GM21360 (cell line): ENCODE results near the gene ZNF575.
"Not testable (repeated sequence)": the region's sequence is repeated elsewhere in the genome, so short reads cannot be mapped to it uniquely, and the experiment has no call there.

Source experiments
- ATAC-seq: cut with Tn5 transposase; IDR thresholded peaks from one replicate; pipeline ENCODE4 v1.9.1; 2021; ENCODE audit warnings: mild to moderate bottlenecking, moderate library complexity; ENCODE audit not compliant: unreplicated experiment

The ZNF575 gene

DNA sequence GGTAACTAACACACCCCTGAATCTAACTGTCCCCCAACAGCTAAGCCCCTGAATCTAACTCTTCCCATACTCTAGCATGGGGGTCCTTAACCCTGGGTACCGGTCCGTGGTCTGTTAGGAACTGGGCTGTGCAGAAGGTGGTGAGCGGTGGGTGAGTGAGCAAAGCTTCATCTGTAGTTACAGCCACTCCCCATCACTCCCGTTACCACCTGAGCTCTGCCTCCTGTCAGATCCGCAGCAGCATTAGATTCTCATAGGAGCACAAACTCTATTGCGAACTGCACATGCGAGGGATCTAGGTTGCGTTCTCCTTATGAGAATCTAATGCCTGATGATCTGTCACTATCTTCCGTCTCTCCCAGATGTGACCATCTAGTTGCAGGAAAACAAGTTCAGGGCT lies 22.3 kb upstream of the ZNF575 start:
- no peak for ATAC-seq

DNA sequence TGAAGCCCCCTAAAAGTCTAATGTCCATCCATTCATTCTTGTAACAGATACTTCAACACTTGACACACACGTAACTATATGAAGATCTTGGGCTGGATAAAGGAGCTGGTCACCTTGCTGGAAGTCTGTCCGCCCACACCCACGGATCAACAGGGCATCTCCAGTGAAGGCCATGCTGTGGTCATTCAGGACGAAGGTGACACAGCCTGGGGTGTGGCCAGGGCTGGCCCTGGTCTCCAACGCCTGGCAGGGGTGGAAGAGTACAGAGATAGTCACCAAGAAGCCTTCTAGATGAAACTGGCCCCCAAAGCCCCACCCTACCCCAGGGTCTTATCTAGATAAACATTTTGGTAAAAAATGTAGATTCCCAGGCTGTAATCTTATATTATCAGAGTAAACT lies 21.7 kb upstream of the ZNF575 start:
- ATAC-seq, result no peak

- not testable (repeated sequence) for ATAC-seq
Measured at GRCh38 chr19:43512399-43512798, 20.6 kb upstream of the ZNF575 start.

- no peak for ATAC-seq
Measured at GRCh38 chr19:43518051-43518450, 14.9 kb upstream of the ZNF575 start.

DNA sequence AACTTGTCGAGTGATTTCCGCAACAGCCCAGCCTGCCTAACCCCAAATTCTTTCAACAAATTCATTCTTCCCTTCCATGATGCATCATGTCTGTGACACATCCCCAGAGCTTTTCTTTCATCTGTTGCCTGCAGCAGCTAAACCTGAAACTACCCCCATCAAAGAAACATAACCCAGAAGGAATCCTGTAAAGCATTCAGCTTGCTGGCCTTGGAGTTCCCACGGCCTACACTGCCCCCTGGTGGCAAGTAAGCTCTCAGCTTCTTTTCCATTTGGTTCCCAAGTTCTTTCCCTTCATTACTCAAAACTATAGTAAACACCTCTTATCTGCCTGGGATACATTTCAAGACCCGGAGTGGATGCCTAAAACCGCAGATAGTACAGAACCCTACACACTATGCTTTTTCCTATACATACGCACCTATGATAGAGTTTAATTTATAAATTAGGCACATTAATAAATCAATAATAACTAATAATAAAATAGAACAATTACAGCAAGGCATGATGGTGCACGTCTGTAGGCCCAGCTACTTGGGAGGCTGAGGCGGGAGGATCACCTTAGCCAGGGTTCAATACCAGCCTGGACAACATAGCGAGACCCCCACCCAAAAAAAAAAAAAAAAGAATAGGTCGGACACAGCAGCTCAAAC lies 13.4 kb upstream of the ZNF575 start:
- no peak for ATAC-seq

GRCh38 chr19:43522929-43523328 lies 10.1 kb upstream of the ZNF575 start:
- no peak for ATAC-seq

DNA sequence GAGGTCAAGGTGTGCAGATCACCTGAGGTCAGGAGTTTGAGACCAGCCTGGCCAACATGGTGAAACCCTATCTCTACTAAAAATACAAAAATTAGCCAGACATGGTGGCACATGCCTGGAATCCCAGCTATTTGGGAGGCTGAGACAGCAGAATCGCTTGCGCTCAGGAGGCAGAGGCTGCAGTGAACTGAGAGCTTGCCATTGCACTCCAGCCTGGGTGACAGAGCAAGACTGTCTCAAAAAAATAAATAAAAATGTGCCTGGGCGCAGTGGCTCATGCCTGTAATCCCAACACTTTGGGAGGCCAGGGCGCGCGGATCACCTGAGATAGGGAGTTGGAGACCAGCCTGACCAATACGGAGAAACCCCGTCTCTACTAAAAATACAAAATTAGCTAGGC lies 9.3 kb upstream of the ZNF575 start:
- ATAC-seq, result not testable (repeated sequence)

DNA sequence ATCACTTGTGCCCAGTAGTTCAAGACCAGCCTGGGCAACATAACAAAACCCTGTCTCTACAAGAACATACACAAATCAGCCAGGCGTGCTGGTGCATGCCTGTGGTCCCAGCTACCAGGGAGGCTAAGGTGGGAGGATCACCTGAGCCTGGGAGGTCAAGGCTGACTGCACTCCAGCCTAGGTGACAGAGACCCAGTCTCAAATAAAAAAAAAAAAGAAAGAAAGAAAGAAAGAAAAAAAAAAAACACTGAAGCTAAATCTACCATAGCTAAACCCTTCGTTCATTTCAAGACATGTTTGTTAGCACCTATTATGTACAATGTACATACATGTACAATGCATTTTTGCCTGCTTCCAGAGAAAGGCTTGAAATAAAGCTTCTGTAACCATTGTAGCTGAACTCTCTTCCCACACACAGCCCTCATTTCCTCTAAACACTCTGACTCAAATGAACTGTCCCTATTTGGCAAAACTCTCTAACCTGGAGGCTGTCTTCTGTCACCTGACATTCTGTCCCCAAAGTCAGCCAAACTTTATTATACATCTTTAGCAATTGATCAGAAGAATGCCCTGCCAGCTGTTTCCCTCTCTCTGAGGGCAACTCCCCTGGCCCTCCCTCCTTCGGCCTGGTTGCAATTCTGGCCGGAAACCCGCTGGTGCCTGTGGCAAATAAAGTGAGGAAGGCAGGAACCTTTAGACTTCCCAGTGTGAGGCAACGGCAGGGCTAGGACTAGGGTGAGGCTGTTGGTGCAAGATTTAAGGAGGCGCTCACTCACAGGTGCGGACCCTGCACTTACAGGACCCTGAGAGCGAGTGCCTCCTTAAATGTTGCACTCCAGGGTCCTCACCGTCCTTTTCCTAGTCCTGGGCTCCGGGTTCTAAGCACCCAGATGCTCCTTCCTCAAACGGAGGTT lies 7.8 kb upstream of the ZNF575 start:
- peak; percentile 41 for ATAC-seq

DNA sequence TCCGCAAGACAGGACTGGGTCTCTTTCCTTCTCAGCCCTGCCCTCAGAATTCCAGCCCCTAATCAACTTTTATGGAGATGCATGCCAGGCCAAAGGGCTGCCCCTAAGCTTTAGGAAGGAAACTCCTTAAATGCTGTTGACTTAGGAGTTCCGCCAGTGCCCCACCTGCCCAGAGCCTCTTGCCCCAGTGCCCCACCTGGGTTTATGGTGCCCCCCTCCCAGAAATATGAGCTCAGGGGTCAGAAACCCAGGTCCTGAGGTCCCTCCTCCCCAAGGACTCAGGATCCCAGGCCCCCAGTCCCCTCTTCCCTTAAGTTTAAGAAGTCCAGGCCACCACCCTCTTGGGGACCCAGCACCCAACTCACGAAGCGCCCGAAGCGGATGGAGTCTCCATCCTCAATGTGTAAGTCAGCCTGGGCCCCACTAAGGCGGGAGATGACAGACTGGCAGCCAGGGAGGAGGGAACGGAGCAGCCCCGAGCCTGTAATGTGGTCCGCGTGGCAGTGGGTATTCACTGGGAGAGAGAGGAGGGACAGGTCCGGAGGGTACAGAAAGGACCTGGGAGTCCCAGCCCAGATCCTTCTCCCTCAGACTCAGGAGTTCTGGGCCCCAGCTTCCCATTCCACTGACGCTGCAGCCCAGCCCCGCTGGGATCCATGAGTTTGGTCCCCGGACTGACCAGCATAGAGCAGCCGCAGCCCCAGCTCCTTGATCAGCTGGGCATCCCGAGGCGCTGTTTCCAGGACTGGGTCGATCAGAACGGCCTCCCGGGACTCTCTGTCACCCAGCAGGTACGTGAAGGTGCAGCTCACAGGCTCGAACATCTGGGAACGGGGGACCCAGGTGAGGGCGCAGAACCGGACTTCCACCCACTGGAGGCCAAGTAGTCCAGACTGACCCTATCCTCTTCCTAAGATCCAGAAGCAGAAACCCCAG lies 6.9 kb upstream of the ZNF575 start:
- no peak for ATAC-seq

GRCh38 chr19:43526884-43527859 lies 5.8 kb upstream of the ZNF575 start, which contains the start of gene ETHE1:
Gene ETHE1, minus strand, starts transcription at chr19:43527201. Its CDS starts 24 bp downstream, at chr19:43527177.
- no peak for ATAC-seq

DNA sequence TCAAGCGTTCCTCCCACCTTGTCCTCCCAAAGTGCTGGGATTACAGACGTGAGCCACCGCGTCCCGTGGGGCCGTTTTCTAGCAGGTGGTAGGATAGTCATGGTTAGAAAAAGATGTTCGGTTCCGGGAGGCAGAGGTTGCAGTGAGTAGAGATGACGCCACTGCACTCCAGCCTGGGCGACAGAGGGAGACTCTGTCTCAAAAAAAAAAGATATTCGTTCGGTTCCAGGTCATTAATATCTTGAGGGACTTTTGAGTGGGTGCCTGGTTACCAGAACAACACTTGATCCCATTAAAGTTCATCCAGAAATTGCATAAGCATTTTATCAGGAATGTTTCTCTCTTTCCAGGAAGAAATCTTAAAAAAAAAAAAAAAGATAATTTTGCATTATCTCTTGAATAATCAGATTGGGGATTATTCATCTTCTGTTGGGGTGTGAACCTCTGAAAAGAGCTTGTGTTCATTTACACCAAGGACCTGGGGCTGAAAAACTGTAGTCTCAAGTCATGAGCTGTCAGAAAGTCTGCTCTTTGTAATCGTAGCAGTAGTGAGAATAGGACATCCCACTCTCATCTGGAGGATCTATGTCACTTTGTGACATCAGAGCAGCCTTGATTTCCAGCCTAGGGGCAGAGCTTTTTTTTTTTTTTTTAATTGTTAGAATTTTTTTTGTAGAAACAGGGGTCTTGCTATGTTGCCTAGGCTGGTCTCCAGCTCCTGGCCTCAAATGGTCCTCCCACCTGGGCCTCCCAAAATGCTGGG lies 4.9 kb upstream of the ZNF575 start:
- ATAC-seq, result no peak

DNA sequence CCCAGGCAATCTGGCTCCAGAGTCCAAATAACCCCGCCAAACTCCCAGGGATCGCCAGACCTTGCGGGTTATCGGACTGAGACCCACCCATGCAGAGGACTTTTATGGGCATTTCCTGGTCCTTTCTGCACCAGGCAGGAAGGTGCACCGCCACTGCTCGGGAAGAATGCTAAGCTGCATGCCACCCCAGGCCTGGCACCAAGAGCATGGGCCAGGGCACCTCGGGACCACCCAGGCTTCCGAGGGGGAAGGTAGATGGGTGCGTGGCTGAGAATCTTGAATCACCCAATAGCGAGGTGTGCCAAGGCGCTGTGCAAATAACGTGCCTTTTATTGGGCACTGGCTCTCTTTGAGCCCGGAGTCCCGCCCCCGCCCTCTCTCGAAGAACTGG lies 422 bp upstream of the ZNF575 start:
- no peak for ATAC-seq

- peak; percentile 55 for ATAC-seq
Measured at GRCh38 chr19:43533546-43534304, 737 bp downstream of the ZNF575 start.

- no peak for ATAC-seq
Measured at GRCh38 chr19:43534305-43534815, 1.4 kb downstream of the ZNF575 start.

GRCh38 chr19:43534816-43535761 lies 2.1 kb downstream of the ZNF575 start:
- no peak for ATAC-seq

DNA sequence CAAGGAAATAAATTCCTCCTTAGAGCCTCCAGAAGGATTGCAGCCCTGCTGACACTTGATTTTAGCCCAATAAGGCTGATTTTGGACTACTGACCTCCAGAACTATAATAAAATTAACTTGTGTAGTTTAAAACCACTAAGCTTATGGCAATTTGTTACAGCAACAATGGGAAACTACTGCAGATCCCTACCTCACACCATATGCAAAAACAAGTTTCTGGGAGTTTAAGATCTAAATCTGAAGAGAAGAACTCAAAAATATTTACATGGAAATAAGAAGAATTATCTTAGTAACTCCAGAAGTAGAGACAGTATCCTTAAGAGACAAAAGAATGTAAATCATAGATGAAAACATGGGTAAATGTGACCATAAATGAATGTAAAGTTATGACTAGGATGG lies 5.9 kb downstream of the ZNF575 start:
- ATAC-seq, result no peak

GRCh38 chr19:43540381-43540780 lies 7.4 kb downstream of the ZNF575 start:
- no peak for ATAC-seq
